ENCODE results near the gene DDB1.

DNA sequence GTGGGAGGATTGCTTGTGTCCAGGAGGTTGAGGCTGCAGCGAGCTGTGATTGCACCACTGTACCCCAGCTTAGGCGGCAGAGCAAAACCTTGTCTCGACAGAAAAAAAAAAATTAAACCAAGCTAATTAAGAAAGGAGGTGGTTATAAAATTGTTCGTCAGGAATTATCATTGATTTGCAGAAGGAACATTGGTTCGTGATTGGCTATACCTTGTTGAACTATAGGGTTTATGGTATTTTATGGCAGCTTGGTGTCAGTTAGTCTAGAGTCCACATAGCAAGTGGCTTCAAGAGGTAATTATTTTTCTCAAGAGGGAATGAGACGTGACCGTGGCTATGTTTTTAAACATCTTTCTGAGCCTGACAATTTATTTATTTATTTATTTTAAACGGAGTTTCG lies 48.0 kb upstream of the DDB1 start:
- TF ChIP-seq, protein P1, sequence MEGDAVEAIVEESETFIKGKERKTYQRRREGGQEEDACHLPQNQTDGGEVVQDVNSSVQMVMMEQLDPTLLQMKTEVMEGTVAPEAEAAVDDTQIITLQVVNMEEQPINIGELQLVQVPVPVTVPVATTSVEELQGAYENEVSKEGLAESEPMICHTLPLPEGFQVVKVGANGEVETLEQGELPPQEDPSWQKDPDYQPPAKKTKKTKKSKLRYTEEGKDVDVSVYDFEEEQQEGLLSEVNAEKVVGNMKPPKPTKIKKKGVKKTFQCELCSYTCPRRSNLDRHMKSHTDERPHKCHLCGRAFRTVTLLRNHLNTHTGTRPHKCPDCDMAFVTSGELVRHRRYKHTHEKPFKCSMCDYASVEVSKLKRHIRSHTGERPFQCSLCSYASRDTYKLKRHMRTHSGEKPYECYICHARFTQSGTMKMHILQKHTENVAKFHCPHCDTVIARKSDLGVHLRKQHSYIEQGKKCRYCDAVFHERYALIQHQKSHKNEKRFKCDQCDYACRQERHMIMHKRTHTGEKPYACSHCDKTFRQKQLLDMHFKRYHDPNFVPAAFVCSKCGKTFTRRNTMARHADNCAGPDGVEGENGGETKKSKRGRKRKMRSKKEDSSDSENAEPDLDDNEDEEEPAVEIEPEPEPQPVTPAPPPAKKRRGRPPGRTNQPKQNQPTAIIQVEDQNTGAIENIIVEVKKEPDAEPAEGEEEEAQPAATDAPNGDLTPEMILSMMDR (IDR thresholded peaks at IDR 0.05; ENCODE audit: low read length), result no peak
- TF ChIP-seq EZH2 (IDR thresholded peaks at IDR 0.05; ENCODE audit: borderline replicate concordance, low read length), result no peak

Measured in OCI-LY1 (cell line).